ENCODE results near the gene ABO. TPM values are rescaled to one million over a fixed set of nuclear protein-coding genes. Genes with fewer than 3 reads are reported as not detected.
"Not testable (repeated sequence)": the region's sequence is repeated elsewhere in the genome, so short reads cannot be mapped to it uniquely, and the experiment has no call there.

ABO gene
- total RNA-seq, 3 donors from 2014 or later: 25.6 to 114 (median 102) TPM

DNA sequence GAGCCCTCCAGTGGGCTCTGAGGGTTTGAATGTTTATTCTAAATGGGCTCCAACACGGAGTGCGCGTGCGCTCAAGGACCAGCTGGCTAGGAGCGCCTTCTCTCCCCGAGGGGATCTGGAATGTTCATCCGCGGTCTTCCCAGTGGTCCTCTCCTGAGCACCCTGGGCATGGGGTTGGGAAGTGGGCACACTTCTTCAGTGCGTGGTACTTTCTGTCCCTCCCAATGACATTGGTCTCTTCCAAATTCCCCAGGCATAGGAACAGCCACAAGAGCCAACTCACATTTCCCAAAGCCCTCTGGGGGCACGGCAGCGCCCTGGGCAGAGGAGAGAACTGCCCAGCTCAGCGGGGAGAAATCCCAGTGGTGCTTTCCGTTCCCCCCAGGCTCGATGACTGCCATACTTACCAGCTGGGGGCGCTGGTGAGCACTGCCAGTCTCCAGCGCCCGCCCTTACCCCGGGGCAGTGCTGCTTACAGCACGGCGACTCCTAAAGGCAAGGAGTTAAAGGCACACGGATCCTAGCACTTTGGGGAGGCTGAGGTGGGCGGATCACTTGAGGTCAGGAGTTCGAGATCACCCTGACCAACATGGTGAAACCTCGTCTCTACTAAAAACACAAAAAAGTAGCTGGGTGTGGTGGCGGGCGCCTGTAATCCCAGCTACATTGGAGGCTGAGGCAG is 36.0 kb downstream of the ABO start:
- TF ChIP-seq CTCF (IDR thresholded peaks at IDR 0.05): peak; percentile 92
- Histone ChIP-seq H3K4me1 (ENCODE audit: low read depth) (peaks cover 19% of the 10 kb centered on the region), H3K9me3 (no peaks in the 10 kb centered on the region), H3K36me3 (ENCODE audit: low read depth) (no peaks in the 10 kb centered on the region), H3K4me3 (no peak overlapping the region)
- intact Hi-C loops (cut with DNase I, micrococcal nuclease): no loop called here
- DNase-seq (peak; percentile 84 to 89 (median 88)), ATAC-seq (peak; percentile 94)

GRCh38 chr9:133238272-133238850 is 36.6 kb downstream of the ABO start:
- Histone ChIP-seq H3K36me3 (ENCODE audit: low read depth) (no peaks in the 10 kb centered on the region), H3K9me3 (no peaks in the 10 kb centered on the region), H3K4me1 (ENCODE audit: low read depth) (peaks cover 19% of the 10 kb centered on the region), H3K4me3 (no peak overlapping the region)
- ATAC-seq (peak; percentile 85), DNase-seq (peak; percentile 89 to 94 (median 92))
- intact Hi-C loops (cut with DNase I, micrococcal nuclease): no loop called here
- no peak for TF ChIP-seq CTCF (IDR thresholded peaks at IDR 0.05)

GRCh38 chr9:133237035-133237731 is 37.8 kb downstream of the ABO start:
- intact Hi-C loops (cut with DNase I, micrococcal nuclease): no loop called here
- H3K9me3 ChIP-seq: no peaks in the 10 kb centered on the region
- no peak for ATAC-seq
- no peaks in the 10 kb centered on the region for H3K36me3 ChIP-seq (ENCODE audit: low read depth)
- no peak for TF ChIP-seq CTCF (IDR thresholded peaks at IDR 0.05)
- no peak overlapping the region for H3K4me3 ChIP-seq
- H3K4me1 ChIP-seq (ENCODE audit: low read depth): peaks cover 19% of the 10 kb centered on the region
- DNase-seq: peak in 1 of 3 donors; percentile 5

DNA sequence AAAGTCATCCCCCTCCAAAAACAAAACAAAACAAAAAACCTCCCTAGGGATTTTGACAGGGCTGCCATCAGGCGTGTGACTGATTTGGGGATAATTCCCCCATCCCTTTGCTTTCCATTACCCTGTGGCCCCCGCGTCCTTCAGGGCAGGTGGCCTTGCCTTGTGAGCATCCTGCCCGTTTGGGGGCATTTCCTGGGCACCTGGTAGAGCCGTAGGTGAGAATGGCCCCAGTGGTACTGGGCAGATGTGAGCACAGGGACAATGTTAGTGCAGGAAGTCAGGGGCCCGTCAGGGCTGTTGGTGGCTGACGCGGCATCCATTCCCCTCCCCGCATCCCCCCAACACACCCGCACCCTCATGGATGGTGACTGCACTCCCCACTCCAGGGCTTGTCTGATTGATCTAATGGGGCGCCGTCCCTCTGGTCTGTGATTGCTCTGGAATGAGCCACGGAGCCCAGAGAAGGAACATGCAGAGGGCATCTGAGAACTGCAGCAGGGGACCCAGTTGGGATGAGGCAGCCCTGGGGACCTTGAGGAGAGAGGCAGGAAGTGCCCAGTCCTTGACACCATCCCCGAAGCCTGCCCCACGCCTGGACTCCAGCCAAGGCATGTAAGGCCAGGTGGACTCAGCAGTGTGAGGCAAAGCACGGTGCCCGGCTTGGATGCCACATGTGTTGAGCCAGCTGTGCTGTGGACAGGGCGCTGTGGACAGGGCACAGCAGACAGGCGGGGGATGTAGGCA is 38.5 kb downstream of the ABO start:
- H3K9me3 ChIP-seq; H3K4me3 ChIP-seq; ATAC-seq; intact Hi-C loops (cut with DNase I, micrococcal nuclease); H3K36me3 ChIP-seq (ENCODE audit: low read depth): not testable (repeated sequence)
- peaks cover 19% of the 10 kb centered on the region for H3K4me1 ChIP-seq (ENCODE audit: low read depth)
- DNase-seq: peak in 1 of 3 donors; percentile 6

DNA sequence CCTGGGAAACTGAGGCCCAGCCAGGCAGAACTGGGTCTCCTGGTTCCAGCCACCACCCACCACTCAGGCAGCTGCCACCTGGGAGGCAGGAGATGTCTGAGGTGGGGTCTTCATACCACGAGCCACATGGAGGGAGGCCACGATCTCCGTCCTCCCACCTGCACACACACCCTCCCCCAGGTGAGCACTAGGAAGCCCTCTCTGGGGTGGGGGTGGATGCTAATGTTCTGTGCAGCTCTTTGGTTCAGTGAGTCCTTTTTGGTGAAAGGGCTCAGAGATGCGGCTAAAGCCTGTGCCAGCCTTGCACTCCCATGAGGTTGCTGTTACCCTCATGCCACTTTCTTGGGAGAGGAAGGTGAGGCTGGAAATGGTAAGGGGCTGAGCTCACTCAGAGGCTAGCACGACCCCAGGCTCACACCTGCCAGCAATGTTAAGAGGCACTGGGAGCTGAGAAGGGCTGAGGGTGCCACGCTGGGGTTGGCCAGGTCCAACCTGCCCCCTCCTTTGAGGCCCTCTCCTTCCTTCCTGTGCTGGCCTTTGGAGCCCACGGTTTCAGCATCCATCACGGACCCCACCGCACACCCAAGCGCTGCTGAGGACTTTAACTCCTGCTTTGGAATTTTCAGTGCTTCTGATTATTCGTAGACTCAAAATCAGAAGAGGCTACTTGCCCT is 39.3 kb downstream of the ABO start:
- intact Hi-C loops (cut with DNase I, micrococcal nuclease): no loop called here
- Histone ChIP-seq H3K4me1 (ENCODE audit: low read depth) (peaks cover 14% of the 10 kb centered on the region), H3K9me3 (no peaks in the 10 kb centered on the region), H3K36me3 (ENCODE audit: low read depth) (no peaks in the 10 kb centered on the region), H3K4me3 (no peak overlapping the region)
- peak in 1 of 3 donors; percentile 1 for DNase-seq
- TF ChIP-seq CTCF (IDR thresholded peaks at IDR 0.05): no peak
- no peak for ATAC-seq

Measured in mucosa of descending colon (tissue), 3 donors.